H9 (cell line): Measurements from ENCODE around the gene HOXA7. TPM values are rescaled to one million over a fixed set of nuclear protein-coding genes. Genes with fewer than 3 reads are reported as not detected.

ENCODE experiments used
- DNase-seq: peaks from one replicate; pipeline ENCODE4 v3.0.0-alpha.2; 2017
- H2AFZ ChIP-seq: one replicate; pipeline ENCODE4 v1.6.1; 2013; ENCODE audit warnings: mild to moderate bottlenecking, low read length, control low read depth, moderate library complexity
- H2AK5ac ChIP-seq: 2 replicates; pipeline ENCODE4 v1.6.1; 2013; ENCODE audit warnings: low read length, control low read depth, mixed read lengths; ENCODE audit not compliant: insufficient read length
- H2BK120ac ChIP-seq: one replicate; pipeline ENCODE4 v1.6.1; 2013; ENCODE audit warnings: low read depth, mild to moderate bottlenecking, low read length, control low read depth, inconsistent platforms; ENCODE audit not compliant: poor library complexity, severe bottlenecking
- H2BK12ac ChIP-seq: 2 replicates; pipeline ENCODE4 v1.6.1; 2013; ENCODE audit warnings: low read length, control low read depth, mixed read lengths, low read depth; ENCODE audit not compliant: insufficient read length
- H2BK15ac ChIP-seq: 2 replicates; pipeline ENCODE4 v1.6.1; 2013; ENCODE audit warnings: low read depth, low read length, control low read depth
- H2BK20ac ChIP-seq: one replicate; pipeline ENCODE4 v1.6.1; 2013; ENCODE audit warnings: low read depth, mild to moderate bottlenecking, low read length, control low read depth, inconsistent platforms; ENCODE audit not compliant: poor library complexity, severe bottlenecking
- H2BK5ac ChIP-seq: 2 replicates; pipeline ENCODE4 v1.6.1; 2013; ENCODE audit warnings: low read length, control low read depth, mixed read lengths; ENCODE audit not compliant: insufficient read length
- H3K14ac ChIP-seq: 2 replicates; pipeline ENCODE4 v1.6.1; 2013; ENCODE audit warnings: low read length, control low read depth; ENCODE audit not compliant: insufficient read depth
- H3K18ac ChIP-seq: 2 replicates; pipeline ENCODE4 v1.6.1; 2013; ENCODE audit warnings: low read depth, mild to moderate bottlenecking, mixed read lengths, low read length, control low read depth; ENCODE audit not compliant: insufficient read length
- H3K23ac ChIP-seq: 2 replicates; pipeline ENCODE4 v1.6.1; 2013; ENCODE audit warnings: low read length, control low read depth, mixed read lengths, low read depth; ENCODE audit not compliant: insufficient read length
- H3K23me2 ChIP-seq: 2 replicates; pipeline ENCODE4 v1.6.1; 2013; ENCODE audit warnings: low read depth, mild to moderate bottlenecking, mixed read lengths, low read length, control low read depth; ENCODE audit not compliant: insufficient read length, poor library complexity, severe bottlenecking
- H3K27ac ChIP-seq: 2 replicates; pipeline ENCODE4 v1.5.1; 2013; ENCODE audit warnings: low read length, control low read depth, mixed read lengths, low read depth; ENCODE audit not compliant: insufficient read length
- H3K27me3 ChIP-seq: 2 replicates; pipeline ENCODE4 v1.6.1; 2013; ENCODE audit warnings: low read length, control low read depth, inconsistent platforms; ENCODE audit not compliant: insufficient read depth
- H3K4ac ChIP-seq: 2 replicates; pipeline ENCODE4 v1.6.1; 2013; ENCODE audit warnings: low read depth, mild to moderate bottlenecking, control low read depth, inconsistent platforms, low read length, moderate library complexity
- H3K4me1 ChIP-seq: 2 replicates; pipeline ENCODE4 v1.6.1; 2013; ENCODE audit warnings: low read length, control low read depth, inconsistent platforms; ENCODE audit not compliant: insufficient read depth
- H3K4me2 ChIP-seq: 2 replicates; pipeline ENCODE4 v1.6.1; 2013; ENCODE audit warnings: low read length, control low read depth, mixed read lengths; ENCODE audit not compliant: insufficient read length, insufficient read depth
- H3K56ac ChIP-seq: 2 replicates; pipeline ENCODE4 v1.6.1; 2013; ENCODE audit warnings: low read depth, mild to moderate bottlenecking, mixed read lengths, low read length, control low read depth; ENCODE audit not compliant: insufficient read length
- H3K79me1 ChIP-seq: 2 replicates; pipeline ENCODE4 v1.6.1; 2013; ENCODE audit warnings: low read depth, mild to moderate bottlenecking, moderate library complexity, low read length, control low read depth, inconsistent platforms; ENCODE audit not compliant: insufficient read depth, poor library complexity, severe bottlenecking
- H3K79me2 ChIP-seq: 2 replicates; pipeline ENCODE4 v1.6.1; 2013; ENCODE audit warnings: low read length, control low read depth, inconsistent platforms; ENCODE audit not compliant: insufficient read depth
- H3K9ac ChIP-seq: 2 replicates; pipeline ENCODE4 v1.6.1; 2013; ENCODE audit warnings: low read length, control low read depth, mixed read lengths; ENCODE audit not compliant: insufficient read length; ENCODE audit errors: extremely low read depth
- H3K9me3 ChIP-seq: one replicate; pipeline ENCODE4 v1.6.1; 2013; ENCODE audit warnings: low read depth, low read length, inconsistent platforms; ENCODE audit not compliant: control insufficient read depth
- H3T11ph ChIP-seq: one replicate; pipeline ENCODE4 v1.6.1; 2013; ENCODE audit warnings: mild to moderate bottlenecking, low read length, control low read depth, inconsistent platforms
- H4K20me1 ChIP-seq: one replicate; pipeline ENCODE4 v1.6.1; 2013; ENCODE audit not compliant: control insufficient read depth, insufficient read length, insufficient read depth
- H4K5ac ChIP-seq: 2 replicates; pipeline ENCODE4 v1.6.1; 2013; ENCODE audit warnings: low read depth, mild to moderate bottlenecking, mixed read lengths, low read length, control low read depth; ENCODE audit not compliant: insufficient read length
- H4K8ac ChIP-seq: replicated peaks from 2 replicates; pipeline ENCODE4 v1.6.1; 2013; ENCODE audit warnings: low read length, control low read depth, mixed read lengths, low read depth; ENCODE audit not compliant: insufficient read length
- H4K91ac ChIP-seq: 2 replicates; pipeline ENCODE4 v1.6.1; 2013; ENCODE audit warnings: low read depth, mild to moderate bottlenecking, moderate library complexity, mixed read lengths, low read length, control low read depth; ENCODE audit not compliant: insufficient read length
- H3K27ac Mint-ChIP-seq, 3 experiments: 2 replicates in 2 of 3; 3 replicates in 1 of 3; pipeline ENCODE4 v1.8.0; 2020 to 2021; ENCODE audit warnings: mixed read lengths in 3 of 3, mild to moderate bottlenecking in 1 of 3, moderate library complexity in 1 of 3
- H3K27me3 Mint-ChIP-seq: 2 replicates; pipeline ENCODE4 v1.8.0; 2021; ENCODE audit warnings: low read depth, mild to moderate bottlenecking, moderate library complexity, mixed read lengths
- H3K36me3 Mint-ChIP-seq, 3 experiments: 2 replicates in 2 of 3; 3 replicates in 1 of 3; pipeline ENCODE4 v1.8.0; 2020 to 2021; ENCODE audit warnings: low read depth in 3 of 3, mixed read lengths in 3 of 3; ENCODE audit not compliant: insufficient read depth in 1 of 3
- H3K4me1 Mint-ChIP-seq, 2 experiments: 2 replicates each; pipeline ENCODE4 v1.8.0; 2020; ENCODE audit warnings: mixed read lengths in 2 of 2
- H3K4me3 Mint-ChIP-seq, 2 experiments: 2 replicates in 1 of 2; 3 replicates in 1 of 2; pipeline ENCODE4 v1.8.0; 2020 to 2021; ENCODE audit warnings: mild to moderate bottlenecking in 2 of 2, mixed read lengths in 2 of 2, moderate library complexity in 1 of 2
- H3K9me3 Mint-ChIP-seq, 2 experiments: 2 replicates in 1 of 2; 3 replicates in 1 of 2; pipeline ENCODE4 v1.8.0; 2020; ENCODE audit warnings: mild to moderate bottlenecking in 2 of 2, mixed read lengths in 2 of 2, moderate library complexity in 1 of 2
- CTCF ChIP-seq: fragments of 200-600 bp; sonication (generic); conservative IDR thresholded peaks from 3 replicates; pipeline ENCODE4 v1.8.0; 2021; ENCODE audit warnings: antibody characterized with exemption, mild to moderate bottlenecking
- WGBS: extraction: QIAGEN DNeasy Blood & Tissue Kit; methylation state at CpG from one replicate; pipeline ENCODE4 v1.1.7; 2013; ENCODE audit warnings: missing lambda C conversion rate, low lambda C conversion rate, mixed read lengths; ENCODE audit not compliant: insufficient read length; ENCODE audit errors: extremely low coverage; 5-methylcytosine and 5-hydroxymethylcytosine counted together
- total RNA-seq: library from RNA; stranded (reverse); gene quantifications from 2 replicates; pipeline ENCODE4 v1.2.1, GENCODE V29; 2021

HOXA7 gene
- total RNA-seq, 1 experiment from 2014 or later = not detected

GRCh38 chr7:27112361-27112760, 44.1 kb downstream of the HOXA7 start:
- H3K27me3 ChIP-seq = peaks cover 96% of the 10 kb centered on the region
- no peak overlapping the region for H4K8ac ChIP-seq
- peaks cover 0 to 3% of the 10 kb centered on the region in 2 experiments; a peak in 3 of 5 replicates for H3K9me3 Mint-ChIP-seq
- no peak overlapping the region for H3K9ac ChIP-seq
- no CpG with 5 or more reads among the region's 4 CpGs for WGBS
- no peak overlapping the region for H2BK120ac ChIP-seq
- no peak overlapping the region for H3K27ac ChIP-seq
- H3K4me1 Mint-ChIP-seq = peaks cover 10 to 19% of the 10 kb centered on the region in 2 experiments
- H3K4me1 ChIP-seq = no peaks in the 10 kb centered on the region
- H3K79me1 ChIP-seq = no peaks in the 10 kb centered on the region
- H2BK20ac ChIP-seq = no peak overlapping the region
- no peak overlapping the region for H3K23ac ChIP-seq
- H3K23me2 ChIP-seq = peaks cover 3% of the 10 kb centered on the region
- H3K9me3 ChIP-seq = no peaks in the 10 kb centered on the region
- H2BK15ac ChIP-seq = no peak overlapping the region
- no peak overlapping the region for H3K4ac ChIP-seq
- H3K79me2 ChIP-seq = no peaks in the 10 kb centered on the region
- no peak overlapping the region for H2BK12ac ChIP-seq
- H2AK5ac ChIP-seq = no peak overlapping the region
- H2BK5ac ChIP-seq = no peak overlapping the region
- no peak overlapping the region for H3K18ac ChIP-seq
- H3K4me2 ChIP-seq = no peak overlapping the region
- TF ChIP-seq CTCF = no peak
- H2AFZ ChIP-seq = no peak overlapping the region
- H4K5ac ChIP-seq = no peak overlapping the region
- H3K27ac Mint-ChIP-seq = no peak overlapping the region
- H3K14ac ChIP-seq = no peak overlapping the region
- H3K36me3 Mint-ChIP-seq = no peaks in the 10 kb centered on the region; a peak in 1 of 7 replicates
- H4K20me1 ChIP-seq = peaks cover 2% of the 10 kb centered on the region
- peaks cover 98% of the 10 kb centered on the region for H3K27me3 Mint-ChIP-seq
- H3K4me3 Mint-ChIP-seq = no peak overlapping the region
- no peak overlapping the region for H3K56ac ChIP-seq
- DNase-seq = no peak
- H3T11ph ChIP-seq = no peak overlapping the region
- no peak overlapping the region for H4K91ac ChIP-seq
